ENCODE data around the gene EFCAB9.

DNA sequence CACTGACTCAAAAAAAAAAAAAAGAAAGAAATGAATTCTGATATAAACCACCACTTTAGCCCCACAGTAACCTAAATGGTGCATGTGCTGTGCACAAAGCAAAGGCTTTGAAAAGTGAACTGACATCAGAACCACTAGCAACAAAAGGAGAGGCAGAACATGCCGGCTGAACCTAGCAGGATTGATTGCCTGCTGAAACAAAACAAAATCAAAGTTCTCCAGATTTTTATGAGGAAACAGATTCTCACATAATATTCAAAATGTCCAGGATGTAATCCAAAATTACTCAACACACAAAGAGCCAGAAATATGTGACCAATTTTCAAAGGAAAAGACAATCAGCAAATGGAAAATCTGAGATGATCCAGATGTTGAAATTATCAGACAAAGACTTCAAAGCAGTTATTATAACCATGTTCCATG lies 51.7 kb downstream of the EFCAB9 start:
- TF ChIP-seq POLR2A (IDR thresholded peaks at IDR 0.05; ENCODE audit: low read depth) (no peak), POLR2AphosphoS5 (IDR thresholded peaks at IDR 0.05) (no peak)
- TF ChIP-seq, protein P1, sequence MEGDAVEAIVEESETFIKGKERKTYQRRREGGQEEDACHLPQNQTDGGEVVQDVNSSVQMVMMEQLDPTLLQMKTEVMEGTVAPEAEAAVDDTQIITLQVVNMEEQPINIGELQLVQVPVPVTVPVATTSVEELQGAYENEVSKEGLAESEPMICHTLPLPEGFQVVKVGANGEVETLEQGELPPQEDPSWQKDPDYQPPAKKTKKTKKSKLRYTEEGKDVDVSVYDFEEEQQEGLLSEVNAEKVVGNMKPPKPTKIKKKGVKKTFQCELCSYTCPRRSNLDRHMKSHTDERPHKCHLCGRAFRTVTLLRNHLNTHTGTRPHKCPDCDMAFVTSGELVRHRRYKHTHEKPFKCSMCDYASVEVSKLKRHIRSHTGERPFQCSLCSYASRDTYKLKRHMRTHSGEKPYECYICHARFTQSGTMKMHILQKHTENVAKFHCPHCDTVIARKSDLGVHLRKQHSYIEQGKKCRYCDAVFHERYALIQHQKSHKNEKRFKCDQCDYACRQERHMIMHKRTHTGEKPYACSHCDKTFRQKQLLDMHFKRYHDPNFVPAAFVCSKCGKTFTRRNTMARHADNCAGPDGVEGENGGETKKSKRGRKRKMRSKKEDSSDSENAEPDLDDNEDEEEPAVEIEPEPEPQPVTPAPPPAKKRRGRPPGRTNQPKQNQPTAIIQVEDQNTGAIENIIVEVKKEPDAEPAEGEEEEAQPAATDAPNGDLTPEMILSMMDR (IDR thresholded peaks at IDR 0.05) = no peak

Data from esophagus muscularis mucosa (tissue), 3 donors.